SK-MEL-5 (cell line): ENCODE results near the gene CCDC92. TPM values are rescaled to one million over a fixed set of nuclear protein-coding genes. Genes with fewer than 3 reads are reported as not detected.
A peak's percentile ranks its signal among the peaks of the same experiment; 100 is the strongest.

Experiments
- DNase-seq: peaks from one replicate; pipeline ENCODE4 v3.0.0-alpha.2; 2016; ENCODE audit warnings: low read depth, low spot score
- in situ Hi-C: cut with HindIII; loops from 2 replicates; pipeline ENCODE4 v1.10.0; 2016; ENCODE audit warnings: low sequenced_read_pairs, high pct_unique_total_duplicates, low pct_unique_long_range_greater_than_20kb
- polyA plus RNA-seq, 2 experiments: library from polyadenylated mRNA; depleted of rRNA; stranded (reverse); fragments of >200 nt; gene quantifications; 2 replicates each; pipeline ENCODE4 v1.2.3, GENCODE V29; 2015
- total RNA-seq: library from RNA; depleted of rRNA; stranded (reverse); fragments of >200 nt; shearing (Covaris generic); gene quantifications from 2 replicates; pipeline ENCODE4 v1.2.3, GENCODE V29; 2014; rRNA removed

Gene CCDC92
- 1.4 and 3.8 TPM in 2 replicates for total RNA-seq
- 14.2 and 14.8 TPM in 2 replicates for polyA plus RNA-seq (2015; cell fraction: cytosol; rRNA removed)
- polyA plus RNA-seq (2015; cell fraction: nucleus; rRNA removed), result 7.1 and 8.3 TPM in 2 replicates

- DNase-seq, result peak; percentile 91
- in situ Hi-C loops, result no loop called here
These were observed at the start of gene CCDC92, which contains the start of gene ZNF664 for GRCh38 chr12:123972457-123973401. Gene CCDC92 (minus strand): TSS chr12:123972831. CDS start chr12:123944305, 28,526 bp downstream. Gene ZNF664 (plus strand): TSS chr12:123973215. CDS start chr12:124012145, 38,930 bp downstream.

- DNase-seq, result no peak
- in situ Hi-C loops, result no loop called here
These were observed 49.5 kb upstream of the CCDC92 start for GRCh38 chr12:124022161-124022560.

GRCh38 chr12:124021007-124021406 lies 48.4 kb upstream of the CCDC92 start:
- DNase-seq, result no peak
- in situ Hi-C loops, result no loop called here

GRCh38 chr12:124020514-124020949 lies 47.9 kb upstream of the CCDC92 start:
- DNase-seq, result no peak
- in situ Hi-C loops, result no loop called here

GRCh38 chr12:124019115-124019514 lies 46.5 kb upstream of the CCDC92 start:
- in situ Hi-C loops, result no loop called here
- no peak for DNase-seq

- in situ Hi-C loops, result no loop called here
These were observed 45.9 kb upstream of the CCDC92 start for GRCh38 chr12:124018539-124018938.

GRCh38 chr12:124017064-124017463 lies 44.4 kb upstream of the CCDC92 start:
- DNase-seq, result no peak
- in situ Hi-C loops, result no loop called here

More at GRCh38 chr12:124018539-124018938, 45.9 kb upstream of the CCDC92 start:
- DNase-seq, result no peak

- no peak for DNase-seq
- in situ Hi-C loops, result no loop called here
These were observed 43.1 kb upstream of the CCDC92 start for GRCh38 chr12:124015494-124016461.

- DNase-seq, result no peak
- in situ Hi-C loops, result no loop called here
These were observed 40.4 kb upstream of the CCDC92 start for GRCh38 chr12:124013073-124013472.

- in situ Hi-C loops, result no loop called here
- no peak for DNase-seq
These were observed 38.9 kb upstream of the CCDC92 start for GRCh38 chr12:124011435-124012115.

GRCh38 chr12:124010687-124011086 lies 38.1 kb upstream of the CCDC92 start:
- DNase-seq, result no peak

GRCh38 chr12:124009781-124010180 lies 37.1 kb upstream of the CCDC92 start:
- no peak for DNase-seq
- in situ Hi-C loops, result no loop called here

More at GRCh38 chr12:124010687-124011086, 38.1 kb upstream of the CCDC92 start:
- in situ Hi-C loops, result no loop called here

- in situ Hi-C loops, result no loop called here
- DNase-seq, result no peak
These were observed 36.0 kb upstream of the CCDC92 start for GRCh38 chr12:124008595-124008994.

- in situ Hi-C loops, result no loop called here
- DNase-seq, result no peak
These were observed 35.4 kb upstream of the CCDC92 start for GRCh38 chr12:124007826-124008570.

- in situ Hi-C loops, result no loop called here
- DNase-seq, result no peak
These were observed 34.4 kb upstream of the CCDC92 start for GRCh38 chr12:124006846-124007713.
